DND-41 (cell line): Measurements from ENCODE around the gene MALRD1.

Experiments used
- ATAC-seq: fragments of 200-7000 bp; cut with Tn5 transposase; 3 replicates; pipeline ENCODE4 v1.9.1; 2021; ENCODE audit warnings: low read depth; ENCODE audit not compliant: insufficient read depth
- DNase-seq: peaks from one replicate; pipeline ENCODE4 v3.0.0-alpha.2; 2020
- H2AFZ ChIP-seq: 2 replicates; pipeline ENCODE4 v1.6.0; 2012; ENCODE audit warnings: low read depth, low read length
- H3K27ac ChIP-seq: 2 replicates; pipeline ENCODE4 v1.5.1; 2012; ENCODE audit warnings: low read length, inconsistent platforms
- H3K27me3 ChIP-seq: fragments of 200-600 bp; sonication (generic); 2 replicates; pipeline ENCODE4 v1.6.0; 2012; ENCODE audit warnings: low read length, mild to moderate bottlenecking, inconsistent platforms; ENCODE audit not compliant: insufficient read depth, poor library complexity
- H3K36me3 ChIP-seq: 2 replicates; pipeline ENCODE4 v1.5.1; 2012; ENCODE audit warnings: low read length, inconsistent platforms; ENCODE audit not compliant: insufficient read depth
- H3K4me1 ChIP-seq: 2 replicates; pipeline ENCODE4 v1.5.1; 2012; ENCODE audit warnings: mild to moderate bottlenecking, low read length; ENCODE audit not compliant: insufficient read depth
- H3K4me2 ChIP-seq: 2 replicates; pipeline ENCODE4 v1.6.0; 2012; ENCODE audit warnings: mild to moderate bottlenecking, moderate library complexity, low read length, inconsistent platforms; ENCODE audit not compliant: insufficient read depth
- H3K4me3 ChIP-seq, 2 experiments: fragments of 200-600 bp in 1 of 2; shearing (Covaris generic) in 1 of 2; 2 replicates each; pipeline ENCODE4 v1.5.1; 2012 to 2016; ENCODE audit warnings: inconsistent platforms in 2 of 2, low read length in 2 of 2, mild to moderate bottlenecking in 2 of 2, low read depth in 1 of 2, moderate library complexity in 1 of 2
- H3K79me2 ChIP-seq: 2 replicates; pipeline ENCODE4 v1.6.0; 2012; ENCODE audit warnings: low read length, inconsistent platforms; ENCODE audit not compliant: insufficient read depth
- H3K9ac ChIP-seq: 2 replicates; pipeline ENCODE4 v1.6.0; 2012; ENCODE audit warnings: low read depth, mild to moderate bottlenecking, inconsistent platforms, low read length, moderate library complexity
- H3K9me3 ChIP-seq: 2 replicates; pipeline ENCODE4 v1.5.1; 2012; ENCODE audit warnings: low read length, moderate library complexity, mild to moderate bottlenecking, inconsistent platforms; ENCODE audit not compliant: insufficient read depth, severe bottlenecking
- H4K20me1 ChIP-seq: 2 replicates; pipeline ENCODE4 v1.6.0; 2012; ENCODE audit warnings: low read length; ENCODE audit not compliant: insufficient read depth
- EZH2 ChIP-seq: IDR thresholded peaks from 3 replicates; pipeline ENCODE4 v1.6.1; 2012; ENCODE audit warnings: borderline replicate concordance, low read depth, mild to moderate bottlenecking, moderate library complexity, low read length, inconsistent platforms; ENCODE audit not compliant: severe bottlenecking
- TF ChIP-seq, protein P1 (sequence below): IDR thresholded peaks from 2 replicates; pipeline ENCODE4 v1.5.1; 2012; ENCODE audit warnings: borderline replicate concordance, low read length, moderate library complexity, mild to moderate bottlenecking; ENCODE audit not compliant: poor library complexity, severe bottlenecking; ENCODE audit errors: extremely low read depth

MALRD1 gene

DNA sequence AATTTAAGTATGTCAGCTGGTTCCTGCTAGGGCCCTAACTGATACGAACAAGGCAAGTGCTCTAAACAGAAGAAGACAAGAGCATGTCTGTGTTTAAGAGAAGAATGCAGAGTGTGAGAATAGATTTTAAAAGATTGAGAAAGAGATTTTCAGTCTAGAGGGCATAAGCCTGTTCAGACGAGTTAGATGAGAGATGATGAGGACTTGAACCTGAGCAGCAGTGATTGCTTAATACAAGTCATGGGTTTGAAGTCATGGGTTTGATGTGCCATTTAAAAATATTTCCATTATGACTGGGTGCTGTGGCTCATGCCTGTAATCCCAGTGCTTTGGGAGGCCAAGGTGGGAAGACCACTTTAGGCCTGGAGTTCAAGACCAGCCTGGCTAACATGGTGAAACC is 658.8 kb downstream of the MALRD1 start:
- TF ChIP-seq, protein P1, sequence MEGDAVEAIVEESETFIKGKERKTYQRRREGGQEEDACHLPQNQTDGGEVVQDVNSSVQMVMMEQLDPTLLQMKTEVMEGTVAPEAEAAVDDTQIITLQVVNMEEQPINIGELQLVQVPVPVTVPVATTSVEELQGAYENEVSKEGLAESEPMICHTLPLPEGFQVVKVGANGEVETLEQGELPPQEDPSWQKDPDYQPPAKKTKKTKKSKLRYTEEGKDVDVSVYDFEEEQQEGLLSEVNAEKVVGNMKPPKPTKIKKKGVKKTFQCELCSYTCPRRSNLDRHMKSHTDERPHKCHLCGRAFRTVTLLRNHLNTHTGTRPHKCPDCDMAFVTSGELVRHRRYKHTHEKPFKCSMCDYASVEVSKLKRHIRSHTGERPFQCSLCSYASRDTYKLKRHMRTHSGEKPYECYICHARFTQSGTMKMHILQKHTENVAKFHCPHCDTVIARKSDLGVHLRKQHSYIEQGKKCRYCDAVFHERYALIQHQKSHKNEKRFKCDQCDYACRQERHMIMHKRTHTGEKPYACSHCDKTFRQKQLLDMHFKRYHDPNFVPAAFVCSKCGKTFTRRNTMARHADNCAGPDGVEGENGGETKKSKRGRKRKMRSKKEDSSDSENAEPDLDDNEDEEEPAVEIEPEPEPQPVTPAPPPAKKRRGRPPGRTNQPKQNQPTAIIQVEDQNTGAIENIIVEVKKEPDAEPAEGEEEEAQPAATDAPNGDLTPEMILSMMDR: no peak
- no peak for TF ChIP-seq EZH2
- Histone ChIP-seq H3K4me2 (no peak overlapping the region), H3K4me1 (no peaks in the 10 kb centered on the region)

DNA sequence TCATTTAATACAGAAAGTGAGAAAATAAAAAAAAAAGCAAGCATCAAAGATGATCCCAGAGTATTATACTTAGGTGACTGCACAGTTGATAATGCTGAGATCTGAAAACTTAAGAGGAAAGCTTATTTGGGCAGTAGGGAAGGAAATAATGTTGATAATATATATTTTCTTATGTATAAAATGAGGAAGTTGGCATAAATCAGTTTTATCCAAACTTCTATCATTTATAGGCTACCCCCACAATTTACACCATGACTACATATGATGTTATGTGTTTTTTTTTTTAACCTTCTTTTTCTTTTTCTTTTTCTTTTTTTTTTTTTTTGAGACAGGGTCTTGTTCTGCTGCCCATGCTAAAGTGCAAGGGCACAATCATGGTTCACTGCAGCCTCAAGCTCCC is 659.4 kb downstream of the MALRD1 start:
- Histone ChIP-seq H2AFZ (no peak overlapping the region), H3K27me3 (no peaks in the 10 kb centered on the region), H4K20me1 (no peaks in the 10 kb centered on the region), H3K9ac (no peak overlapping the region), H3K4me3 (no peak overlapping the region), H3K27ac (no peak overlapping the region), H3K9me3 (peaks cover 3% of the 10 kb centered on the region), H3K4me2 (no peak overlapping the region), H3K79me2 (no peaks in the 10 kb centered on the region), H3K36me3 (no peaks in the 10 kb centered on the region), H3K4me1 (no peaks in the 10 kb centered on the region)
- ATAC-seq (no peak), DNase-seq (no peak)
- TF ChIP-seq, protein P1: no peak
- no peak for TF ChIP-seq EZH2

More for the DNA sequence above, 658.8 kb downstream of the MALRD1 start:
- H3K27ac ChIP-seq: no peak overlapping the region
- no peaks in the 10 kb centered on the region for H4K20me1 ChIP-seq
- H3K4me3 ChIP-seq: no peak overlapping the region
- DNase-seq (no peak), ATAC-seq (no peak)
- no peak overlapping the region for H2AFZ ChIP-seq
- H3K27me3 ChIP-seq: no peaks in the 10 kb centered on the region
- H3K79me2 ChIP-seq: no peaks in the 10 kb centered on the region
- H3K9me3 ChIP-seq: peaks cover 3% of the 10 kb centered on the region
- H3K36me3 ChIP-seq: no peaks in the 10 kb centered on the region
- H3K9ac ChIP-seq: no peak overlapping the region

DNA sequence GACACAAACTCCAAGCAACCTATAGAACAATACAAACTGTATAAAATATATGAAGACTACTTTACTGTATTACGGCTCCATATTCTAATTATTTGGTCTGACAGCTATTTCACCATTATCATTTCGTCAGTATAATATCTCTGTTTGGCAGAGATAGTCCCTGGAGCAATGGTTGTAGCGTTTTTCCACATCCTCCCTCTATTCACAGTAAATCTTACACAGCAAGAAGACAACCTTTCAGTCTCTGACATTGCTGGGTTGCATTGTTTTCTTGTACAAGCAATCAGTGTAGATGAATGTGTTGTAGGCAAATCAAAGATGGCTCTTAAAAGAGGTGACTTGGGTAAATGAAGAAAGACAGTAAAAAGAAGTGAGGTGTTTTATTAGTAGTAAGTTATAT is 662.0 kb downstream of the MALRD1 start:
- no peaks in the 10 kb centered on the region for H3K36me3 ChIP-seq
- ATAC-seq (no peak), DNase-seq (no peak)
- no peak overlapping the region for H3K4me3 ChIP-seq
- H3K9me3 ChIP-seq: peaks cover 3% of the 10 kb centered on the region
- no peak overlapping the region for H3K27ac ChIP-seq
- H3K9ac ChIP-seq: no peak overlapping the region
- no peaks in the 10 kb centered on the region for H4K20me1 ChIP-seq
- H3K27me3 ChIP-seq: no peaks in the 10 kb centered on the region
- H3K4me1 ChIP-seq: no peaks in the 10 kb centered on the region
- TF ChIP-seq, protein P1: no peak
- no peak for TF ChIP-seq EZH2
- no peaks in the 10 kb centered on the region for H3K79me2 ChIP-seq
- no peak overlapping the region for H3K4me2 ChIP-seq
- H2AFZ ChIP-seq: no peak overlapping the region

DNA sequence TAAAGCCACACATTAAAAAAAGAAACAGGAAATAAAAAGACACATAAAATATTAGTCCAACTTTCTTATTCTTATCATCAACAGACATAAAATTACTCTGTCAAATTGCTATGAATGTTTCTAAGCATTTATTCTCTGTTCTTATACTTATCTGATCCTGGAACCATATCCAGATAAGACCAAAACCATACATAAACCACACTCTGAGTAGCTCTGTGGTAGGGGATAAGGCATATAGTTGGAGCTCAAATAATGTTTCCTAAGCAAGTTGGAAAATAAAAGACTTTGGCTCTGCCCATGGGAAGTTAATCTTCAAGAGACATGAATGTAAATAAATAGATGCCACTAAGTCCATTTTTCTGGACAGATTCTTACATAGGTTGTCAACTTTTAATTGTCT is 664.6 kb downstream of the MALRD1 start:
- Histone ChIP-seq H4K20me1 (no peaks in the 10 kb centered on the region), H3K4me1 (no peaks in the 10 kb centered on the region), H3K27ac (no peak overlapping the region), H3K27me3 (no peaks in the 10 kb centered on the region), H3K9ac (no peak overlapping the region), H3K4me2 (no peak overlapping the region), H3K36me3 (no peaks in the 10 kb centered on the region), H3K79me2 (no peaks in the 10 kb centered on the region), H2AFZ (no peak overlapping the region), H3K4me3 (no peak overlapping the region), H3K9me3 (peaks cover 3% of the 10 kb centered on the region)
- DNase-seq (no peak), ATAC-seq (no peak)
- TF ChIP-seq EZH2: no peak
- TF ChIP-seq, protein P1: no peak
